Neural cell (in vitro differentiated cells): ENCODE data around the gene CCDC112. TPM values are rescaled to one million over a fixed set of nuclear protein-coding genes. Genes with fewer than 3 reads are reported as not detected.

ENCODE experiments used
- H2AFZ ChIP-seq: fragments of 200-600, 300-800 bp; sonication (generic), shearing (Covaris generic); 2 replicates; pipeline ENCODE4 v1.6.0; 2014; ENCODE audit warnings: low read depth, mild to moderate bottlenecking, antibody characterized with exemption, low read length, moderate library complexity
- H3F3A ChIP-seq: fragments of 200-600 bp; shearing (Covaris generic); 2 replicates; pipeline ENCODE4 v1.6.1; 2016; ENCODE audit warnings: mild to moderate bottlenecking, moderate library complexity, mixed read lengths, antibody characterized with exemption, low read length; ENCODE audit not compliant: insufficient read depth, poor library complexity, severe bottlenecking
- H3K27ac ChIP-seq: fragments of 200-600, 300-800 bp; sonication (generic), shearing (Covaris generic); 2 replicates; pipeline ENCODE4 v1.5.1; 2014; ENCODE audit warnings: mild to moderate bottlenecking, low read length, moderate library complexity
- H3K27me3 ChIP-seq: fragments of 300-800, 200-600 bp; sonication (generic), shearing (Covaris generic); 2 replicates; pipeline ENCODE4 v1.6.0; 2014; ENCODE audit warnings: mild to moderate bottlenecking, low read depth, low read length, moderate library complexity; ENCODE audit not compliant: insufficient read depth
- H3K36me3 ChIP-seq: fragments of 300-800, 200-600 bp; sonication (generic), shearing (Covaris generic); 2 replicates; pipeline ENCODE4 v1.5.1; 2014; ENCODE audit warnings: mild to moderate bottlenecking, antibody characterized with exemption, low read length, moderate library complexity; ENCODE audit not compliant: insufficient read depth
- H3K4me2 ChIP-seq: fragments of 300-800, 200-600 bp; sonication (generic), shearing (Covaris generic); 2 replicates; pipeline ENCODE4 v1.6.0; 2014; ENCODE audit warnings: mild to moderate bottlenecking, low read length
- H3K4me3 ChIP-seq: fragments of 300-800, 200-600 bp; sonication (generic), shearing (Covaris generic); 2 replicates; pipeline ENCODE4 v1.5.1; 2014; ENCODE audit warnings: mild to moderate bottlenecking, low read length, moderate library complexity
- H3K79me2 ChIP-seq: fragments of 200-600 bp; shearing (Covaris generic); replicated peaks from 2 replicates; pipeline ENCODE4 v1.6.0; 2014; ENCODE audit warnings: mild to moderate bottlenecking, low read length, moderate library complexity; ENCODE audit not compliant: insufficient read depth
- H3K9ac ChIP-seq: fragments of 300-800, 200-600 bp; sonication (generic), shearing (Covaris generic); 2 replicates; pipeline ENCODE4 v1.6.1; 2016; ENCODE audit warnings: mild to moderate bottlenecking, low read length, mixed read lengths
- H3K9me2 ChIP-seq: fragments of 200-600 bp; shearing (Covaris generic); 2 replicates; pipeline ENCODE4 v1.6.1; 2016; ENCODE audit warnings: mild to moderate bottlenecking, low read length, mixed read lengths; ENCODE audit not compliant: insufficient read depth
- H3K9me3 ChIP-seq: fragments of 200-600, 300-800 bp; sonication (generic), shearing (Covaris generic); 2 replicates; pipeline ENCODE4 v1.6.1; 2016; ENCODE audit warnings: mild to moderate bottlenecking, mixed run types, low read length, moderate library complexity, mixed read lengths
- H4K20me1 ChIP-seq: fragments of 200-600 bp; shearing (Covaris generic); 2 replicates; pipeline ENCODE4 v1.6.1; 2016; ENCODE audit warnings: mild to moderate bottlenecking, mixed run types; ENCODE audit not compliant: insufficient read depth
- CTCF ChIP-seq: fragments of 450-650 bp; IDR thresholded peaks from 2 replicates; pipeline ENCODE4 v1.5.1; 2014; ENCODE audit warnings: antibody characterized with exemption, mild to moderate bottlenecking, moderate library complexity; ENCODE audit not compliant: poor library complexity, severe bottlenecking
- EP300 ChIP-seq: fragments of 450-650 bp; conservative IDR thresholded peaks from 2 replicates; pipeline ENCODE4 v1.6.1; 2014; ENCODE audit warnings: antibody characterized with exemption, mild to moderate bottlenecking, moderate library complexity; ENCODE audit not compliant: poor library complexity, severe bottlenecking
- EZH2 ChIP-seq: fragments of 200-600, 300-800 bp; shearing (Covaris generic), sonication (generic); IDR thresholded peaks from 2 replicates; pipeline ENCODE4 v1.6.1; 2014; ENCODE audit warnings: antibody characterized with exemption, low read length, borderline replicate concordance, mild to moderate bottlenecking; ENCODE audit not compliant: insufficient read depth, poor library complexity, severe bottlenecking
- MXI1 ChIP-seq: fragments of 450-650 bp; conservative IDR thresholded peaks from 2 replicates; pipeline ENCODE4 v1.6.1; 2014; ENCODE audit warnings: antibody characterized with exemption, mild to moderate bottlenecking; ENCODE audit not compliant: poor library complexity, severe bottlenecking
- POLR2AphosphoS5 ChIP-seq: IDR thresholded peaks from 2 replicates; pipeline ENCODE4 v1.6.1; 2012
- RAD21 ChIP-seq: fragments of 450-650 bp; conservative IDR thresholded peaks from 2 replicates; pipeline ENCODE4 v1.6.1; 2014; ENCODE audit warnings: antibody characterized with exemption, mild to moderate bottlenecking, moderate library complexity
- REST ChIP-seq: IDR thresholded peaks from 2 replicates; pipeline ENCODE4 v1.6.1; 2012; ENCODE audit warnings: borderline replicate concordance
- SMC3 ChIP-seq: fragments of 450-650 bp; conservative IDR thresholded peaks from 2 replicates; pipeline ENCODE4 v1.6.1; 2014; ENCODE audit warnings: antibody characterized with exemption, mild to moderate bottlenecking, moderate library complexity; ENCODE audit not compliant: poor library complexity
- TAF1 ChIP-seq: IDR thresholded peaks from 2 replicates; pipeline ENCODE4 v1.6.1; 2012; ENCODE audit warnings: low read depth
- polyA plus RNA-seq: library from polyadenylated mRNA; depleted of rRNA; stranded (reverse); fragments of >200 nt; gene quantifications from 2 replicates; pipeline ENCODE4 v1.2.3, GENCODE V29; 2014

Gene CCDC112
- polyA plus RNA-seq, 1 donor from 2014 or later = 76.7 TPM

GRCh38 chr5:115236599-115236998, 59.9 kb downstream of the CCDC112 start:
- H3K27me3 ChIP-seq = no peaks in the 10 kb centered on the region
- no peak overlapping the region for H3K4me2 ChIP-seq
- TF ChIP-seq MXI1 (no peak), RAD21 (no peak), EP300 (no peak), CTCF (no peak), POLR2AphosphoS5 (no peak), SMC3 (no peak), TAF1 (no peak), REST (no peak), EZH2 (no peak)
- H3K27ac ChIP-seq = no peak overlapping the region
- no peaks in the 10 kb centered on the region for H3K9me3 ChIP-seq
- H3K9ac ChIP-seq = no peak overlapping the region
- H3K4me3 ChIP-seq = no peak overlapping the region
- peaks cover 8% of the 10 kb centered on the region for H3K36me3 ChIP-seq
- no peaks in the 10 kb centered on the region for H3K79me2 ChIP-seq
- no peaks in the 10 kb centered on the region for H4K20me1 ChIP-seq
- no peaks in the 10 kb centered on the region for H3K9me2 ChIP-seq
- no peaks in the 10 kb centered on the region for H3F3A ChIP-seq
- H2AFZ ChIP-seq = no peak overlapping the region

- Histone ChIP-seq H2AFZ (no peak overlapping the region), H4K20me1 (no peaks in the 10 kb centered on the region), H3K4me3 (no peak overlapping the region), H3K9ac (no peak overlapping the region), H3F3A (no peaks in the 10 kb centered on the region), H3K27ac (no peak overlapping the region), H3K9me3 (no peaks in the 10 kb centered on the region), H3K27me3 (no peaks in the 10 kb centered on the region), H3K4me2 (no peak overlapping the region), H3K36me3 (no peaks in the 10 kb centered on the region), H3K9me2 (no peaks in the 10 kb centered on the region), H3K79me2 (no peaks in the 10 kb centered on the region)
- TF ChIP-seq EP300 = no peak
These were observed 64.9 kb downstream of the CCDC112 start for GRCh38 chr5:115231598-115231997.

GRCh38 chr5:115229606-115230005, 66.8 kb downstream of the CCDC112 start:
- no peak overlapping the region for H3K27ac ChIP-seq
- H4K20me1 ChIP-seq = no peaks in the 10 kb centered on the region
- H3K9ac ChIP-seq = no peak overlapping the region
- no peak overlapping the region for H3K4me2 ChIP-seq
- no peaks in the 10 kb centered on the region for H3K9me2 ChIP-seq
- H3K27me3 ChIP-seq = no peaks in the 10 kb centered on the region
- no peak overlapping the region for H3K4me3 ChIP-seq
- H2AFZ ChIP-seq = no peak overlapping the region
- no peaks in the 10 kb centered on the region for H3K9me3 ChIP-seq
- no peak for TF ChIP-seq REST
- no peak for TF ChIP-seq TAF1
- TF ChIP-seq CTCF = no peak
- TF ChIP-seq EZH2 = no peak
- TF ChIP-seq POLR2AphosphoS5 = no peak
- no peak for TF ChIP-seq EP300
- no peak for TF ChIP-seq SMC3
- no peak for TF ChIP-seq MXI1
- TF ChIP-seq RAD21 = no peak
- no peaks in the 10 kb centered on the region for H3F3A ChIP-seq
- no peaks in the 10 kb centered on the region for H3K36me3 ChIP-seq
- no peaks in the 10 kb centered on the region for H3K79me2 ChIP-seq
